Thymus (tissue), 11 donors: ENCODE data around the gene CDH13. TPM values are rescaled to one million over a fixed set of nuclear protein-coding genes. Genes with fewer than 3 reads are reported as not detected.
A peak's percentile ranks its signal among the peaks of the same experiment; 100 is the strongest.

Experiments
- DNase-seq, 9 donors: peaks; one replicate each; pipeline ENCODE4 v3.0.0-alpha.2; 2013; ENCODE audit warnings: low spot score in 9 of 9, low read depth in 6 of 9, missing footprints in 1 of 9
- H3K27ac ChIP-seq, 2 donors: one replicate each; pipeline ENCODE4 v1.5.1; 2013; ENCODE audit warnings: control low read depth in 1 of 2, low read depth in 1 of 2, low read length in 1 of 2, mild to moderate bottlenecking in 1 of 2, moderate library complexity in 1 of 2
- H3K27me3 ChIP-seq, 2 donors: one replicate each; pipeline ENCODE4 v1.5.1; 2013; ENCODE audit warnings: low read length in 1 of 2; ENCODE audit not compliant: control insufficient read depth in 2 of 2, insufficient read depth in 1 of 2
- H3K36me3 ChIP-seq, 2 donors: one replicate each; pipeline ENCODE4 v1.5.1; 2013; ENCODE audit warnings: low read length in 1 of 2, mild to moderate bottlenecking in 1 of 2, moderate library complexity in 1 of 2; ENCODE audit not compliant: control insufficient read depth in 2 of 2, insufficient read depth in 2 of 2
- H3K4me1 ChIP-seq, 2 donors: one replicate each; pipeline ENCODE4 v1.5.1; 2013; ENCODE audit warnings: low read length in 2 of 2; ENCODE audit not compliant: control insufficient read depth in 2 of 2, insufficient read depth in 2 of 2
- H3K4me3 ChIP-seq, 2 donors: one replicate each; pipeline ENCODE4 v1.5.1; 2013; ENCODE audit warnings: low read length in 2 of 2, control low read depth in 1 of 2, mild to moderate bottlenecking in 1 of 2
- H3K9me3 ChIP-seq, 2 donors: one replicate each; pipeline ENCODE4 v1.5.1; 2013; ENCODE audit warnings: low read length in 1 of 2, mild to moderate bottlenecking in 1 of 2; ENCODE audit not compliant: control insufficient read depth in 2 of 2, insufficient read depth in 1 of 2
- WGBS: extraction: QIAGEN DNeasy Blood & Tissue Kit; methylation state at CpG from one replicate; pipeline ENCODE4 v1.1.7; 2013; 5-methylcytosine and 5-hydroxymethylcytosine counted together
- polyA plus RNA-seq: library from polyadenylated mRNA; stranded (reverse); fragments of 200-250 nt; gene quantifications from one replicate; pipeline ENCODE4 v1.2.3, GENCODE V29; 2013
- total RNA-seq: library from RNA; stranded (reverse); fragments of 120-200 nt; gene quantifications from one replicate; pipeline ENCODE4 v1.2.4, GENCODE V29; 2013
- donor health status: healthy.

The CDH13 gene
- total and polyA plus RNA-seq, 2 donors, result 1.5 to 3.7 TPM

- Histone ChIP-seq H3K4me1 (no peaks in the 10 kb centered on the region), H3K27ac (no peak overlapping the region), H3K9me3 (no peaks in the 10 kb centered on the region), H3K36me3 (no peaks in the 10 kb centered on the region), H3K27me3 (no peaks in the 10 kb centered on the region), H3K4me3 (no peak overlapping the region)
- 96% methylated on average over 3 of the region's 3 CpGs for WGBS
- DNase-seq, result no peak
Measured at GRCh38 chr16:83747936-83748335, 1121.2 kb downstream of the CDH13 start.

GRCh38 chr16:83755391-83755790, 1128.6 kb downstream of the CDH13 start:
- Histone ChIP-seq H3K36me3 (no peaks in the 10 kb centered on the region), H3K27me3 (no peaks in the 10 kb centered on the region), H3K4me1 (no peaks in the 10 kb centered on the region), H3K4me3 (no peak overlapping the region), H3K9me3 (no peaks in the 10 kb centered on the region), H3K27ac (no peak overlapping the region)
- no peak for DNase-seq

- DNase-seq, result no peak
- no peaks in the 10 kb centered on the region for H3K27me3 ChIP-seq
- H3K27ac ChIP-seq, result no peak overlapping the region
- no peak overlapping the region for H3K4me3 ChIP-seq
- H3K36me3 ChIP-seq, result no peaks in the 10 kb centered on the region
- no peaks in the 10 kb centered on the region for H3K9me3 ChIP-seq
- 95% methylated on average over 11 of the region's 11 CpGs for WGBS
- no peaks in the 10 kb centered on the region for H3K4me1 ChIP-seq
Measured at GRCh38 chr16:83762141-83762991, 1135.6 kb downstream of the CDH13 start.

- H3K36me3 ChIP-seq, result no peaks in the 10 kb centered on the region
- H3K9me3 ChIP-seq, result no peaks in the 10 kb centered on the region
- H3K27ac ChIP-seq, result no peak overlapping the region
- 95% methylated on average over 5 of the region's 5 CpGs for WGBS
- H3K4me3 ChIP-seq, result no peak overlapping the region
- no peaks in the 10 kb centered on the region for H3K4me1 ChIP-seq
- no peaks in the 10 kb centered on the region for H3K27me3 ChIP-seq
- DNase-seq, result no peak
Measured at GRCh38 chr16:83762992-83763358, 1136.2 kb downstream of the CDH13 start.

GRCh38 chr16:83768986-83769385, 1142.2 kb downstream of the CDH13 start:
- H3K36me3 ChIP-seq, result no peaks in the 10 kb centered on the region
- no peak overlapping the region for H3K27ac ChIP-seq
- DNase-seq, result no peak
- H3K4me1 ChIP-seq, result no peaks in the 10 kb centered on the region
- no peaks in the 10 kb centered on the region for H3K9me3 ChIP-seq
- no peaks in the 10 kb centered on the region for H3K27me3 ChIP-seq
- 40% methylated on average over 2 of the region's 2 CpGs for WGBS
- H3K4me3 ChIP-seq, result no peak overlapping the region

GRCh38 chr16:83769397-83770008, 1142.7 kb downstream of the CDH13 start:
- H3K4me1 ChIP-seq, result no peaks in the 10 kb centered on the region
- H3K9me3 ChIP-seq, result no peaks in the 10 kb centered on the region
- no peak overlapping the region for H3K4me3 ChIP-seq
- WGBS, result 55% methylated on average over 5 of the region's 5 CpGs
- no peaks in the 10 kb centered on the region for H3K27me3 ChIP-seq
- DNase-seq, result peak in 1 of 9 donors; percentile 7
- no peaks in the 10 kb centered on the region for H3K36me3 ChIP-seq
- no peak overlapping the region for H3K27ac ChIP-seq

GRCh38 chr16:83771306-83771942, 1144.7 kb downstream of the CDH13 start:
- DNase-seq, result no peak
- no peaks in the 10 kb centered on the region for H3K27me3 ChIP-seq
- H3K36me3 ChIP-seq, result no peaks in the 10 kb centered on the region
- 89% methylated on average over 5 of the region's 5 CpGs for WGBS
- H3K27ac ChIP-seq, result no peak overlapping the region
- no peak overlapping the region for H3K4me3 ChIP-seq
- no peaks in the 10 kb centered on the region for H3K9me3 ChIP-seq
- no peaks in the 10 kb centered on the region for H3K4me1 ChIP-seq

- no peaks in the 10 kb centered on the region for H3K9me3 ChIP-seq
- no peaks in the 10 kb centered on the region for H3K27me3 ChIP-seq
- no peaks in the 10 kb centered on the region for H3K36me3 ChIP-seq
- WGBS, result 93% methylated on average over 1 of the region's 1 CpG
- no peak for DNase-seq
- no peaks in the 10 kb centered on the region for H3K4me1 ChIP-seq
- H3K4me3 ChIP-seq, result no peak overlapping the region
- no peak overlapping the region for H3K27ac ChIP-seq
Measured at GRCh38 chr16:83772806-83773205, 1146.0 kb downstream of the CDH13 start.

GRCh38 chr16:83774066-83774465, 1147.3 kb downstream of the CDH13 start:
- Histone ChIP-seq H3K4me1 (no peaks in the 10 kb centered on the region), H3K27ac (no peak overlapping the region), H3K36me3 (no peaks in the 10 kb centered on the region), H3K27me3 (no peaks in the 10 kb centered on the region), H3K9me3 (no peaks in the 10 kb centered on the region), H3K4me3 (no peak overlapping the region)
- DNase-seq, result no peak
- WGBS, result 92% methylated on average over 4 of the region's 4 CpGs
